ENCODE measurements around the gene ZNF33B. TPM values are rescaled to one million over a fixed set of nuclear protein-coding genes. Genes with fewer than 3 reads are reported as not detected.

Gene ZNF33B
- total RNA-seq, 2 donors from 2014 or later: 11.4 to 14.1 TPM

DNA sequence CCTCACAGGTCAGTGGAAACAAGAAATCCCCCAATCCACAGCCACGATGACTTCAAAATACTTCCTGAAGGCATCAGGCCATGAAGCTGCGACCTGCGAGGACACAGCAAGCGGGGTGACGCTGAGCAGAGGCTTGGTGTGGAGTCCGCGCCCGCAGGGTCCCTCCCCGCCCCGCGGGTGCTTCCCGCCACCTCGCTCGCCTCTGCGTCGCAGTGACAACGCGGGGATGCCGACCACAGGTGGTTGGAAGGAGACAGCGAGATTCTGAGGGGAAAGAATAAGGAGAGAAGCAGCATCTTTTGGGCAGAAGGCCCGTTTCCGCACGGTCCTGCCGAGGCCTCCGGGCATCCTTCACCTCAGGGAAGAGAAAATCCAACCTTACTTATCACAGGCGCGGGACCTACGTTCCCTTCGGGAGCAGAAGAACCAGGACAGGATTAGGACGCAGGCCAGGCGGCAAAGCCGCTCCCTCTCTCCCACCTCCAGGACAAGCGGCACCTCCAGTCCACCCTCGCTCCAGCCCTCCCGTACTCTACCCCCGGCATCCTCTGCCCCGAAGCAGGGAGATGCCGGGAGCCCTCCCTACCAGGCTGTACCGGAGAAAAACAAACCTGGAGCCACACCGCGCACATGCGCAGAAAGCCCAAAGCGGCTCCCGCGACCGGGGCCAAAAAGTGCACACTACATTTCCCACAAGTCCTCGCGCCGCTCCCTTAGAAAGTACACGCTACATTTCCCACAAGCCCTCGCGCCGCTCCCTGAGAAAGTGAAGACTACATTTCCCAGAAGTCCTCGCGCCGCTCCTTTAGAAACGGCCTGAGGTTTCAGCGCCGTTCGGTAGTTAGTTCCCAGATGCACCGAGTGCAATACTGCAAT is 85.9 kb downstream of the ZNF33B start:
- peak; percentile 89 to 94 for DNase-seq (ENCODE audit: low spot score in 2 of 2)
- Mint-ChIP-seq H3K27ac (peak overlapping the region; percentile 94 to 97), H3K36me3 (peaks cover 42 to 52% of the 10 kb centered on the region in 2 donors), H3K9me3 (peaks cover 3 to 7% of the 10 kb centered on the region in 2 donors)
- ATAC-seq: peak; percentile 92 to 96

DNA sequence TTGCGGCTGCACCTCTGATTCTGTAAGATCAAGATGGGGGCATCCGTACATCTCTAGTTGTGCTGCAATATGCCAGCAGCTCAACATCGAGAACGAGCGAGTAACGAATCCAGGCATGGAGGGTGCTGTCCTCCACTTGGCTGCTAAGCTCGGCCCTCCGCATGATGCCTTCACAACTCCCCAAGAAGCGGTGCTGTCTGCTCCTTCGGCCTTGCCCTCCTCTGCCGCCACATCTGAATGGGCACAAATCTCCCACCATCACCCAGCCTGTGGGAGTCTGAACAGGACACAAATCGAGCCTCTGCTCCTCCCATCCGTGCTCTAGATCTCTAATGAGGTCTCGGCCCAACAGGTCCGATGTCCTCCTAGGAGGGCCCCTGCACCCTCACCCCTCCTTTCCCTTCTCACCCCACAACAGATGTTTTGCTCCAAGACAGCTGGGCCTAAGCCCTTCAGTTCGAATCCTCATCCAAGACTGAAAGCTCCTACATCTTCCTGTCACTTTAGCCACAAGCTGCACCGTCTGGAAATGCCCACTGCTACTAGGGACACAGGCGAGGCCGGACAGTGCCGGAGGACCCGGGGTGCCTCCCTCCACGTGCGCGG is 86.7 kb downstream of the ZNF33B start:
- H3K9me3 Mint-ChIP-seq: peaks cover 5 to 11% of the 10 kb centered on the region in 2 donors
- ATAC-seq (no peak), DNase-seq (ENCODE audit: low spot score in 2 of 2) (no peak)
- H3K36me3 Mint-ChIP-seq: peaks cover 50 to 59% of the 10 kb centered on the region in 2 donors
- peak overlapping the region; percentile 94 to 97 for H3K27ac Mint-ChIP-seq

DNA sequence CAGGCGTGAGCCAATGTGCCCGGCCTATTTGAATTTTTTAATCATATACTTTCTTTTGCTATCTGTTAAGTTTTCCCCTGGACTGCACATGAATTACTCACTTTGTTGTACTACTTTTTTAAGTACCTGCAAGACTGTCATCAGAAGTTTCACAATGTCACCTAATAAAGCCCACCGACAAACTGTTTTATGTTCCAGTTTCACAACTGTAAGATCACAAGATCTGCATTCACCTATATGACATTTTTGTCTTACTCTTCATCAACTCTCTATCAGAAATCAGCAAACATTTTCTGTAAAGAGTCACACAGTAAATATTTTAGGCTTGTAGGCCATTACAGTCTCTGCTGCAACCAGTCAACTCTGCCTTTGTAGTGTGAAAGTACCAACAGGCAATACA is 88.5 kb downstream of the ZNF33B start:
- DNase-seq (ENCODE audit: low spot score in 2 of 2): no peak
- Mint-ChIP-seq H3K36me3 (peaks cover 56 to 76% of the 10 kb centered on the region in 2 donors), H3K9me3 (peaks cover 10 to 23% of the 10 kb centered on the region in 2 donors), H3K27ac (no peak overlapping the region)
- no peak for ATAC-seq

DNA sequence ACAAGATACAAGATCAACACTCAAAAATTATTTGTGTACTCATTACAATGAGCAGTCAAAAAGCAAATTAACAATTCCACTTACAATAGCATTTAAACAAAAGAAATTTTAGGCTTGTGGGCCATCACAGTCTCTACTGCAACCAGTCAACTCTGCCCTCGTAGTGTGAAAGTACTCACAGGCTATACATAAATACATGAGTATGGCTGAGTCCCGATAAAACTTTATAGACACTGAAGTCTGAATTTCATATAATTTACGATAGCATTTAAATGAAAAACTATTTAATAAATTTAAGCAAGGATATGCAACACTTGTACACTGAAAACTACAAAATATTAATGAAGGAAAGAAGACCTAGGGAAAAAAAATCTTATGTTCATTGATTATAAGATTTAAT is 90.1 kb downstream of the ZNF33B start:
- Mint-ChIP-seq H3K9me3 (peaks cover 19 to 35% of the 10 kb centered on the region in 2 donors), H3K27ac (no peak overlapping the region), H3K36me3 (peaks cover 70 to 89% of the 10 kb centered on the region in 2 donors)
- no peak for ATAC-seq
- no peak for DNase-seq (ENCODE audit: low spot score in 2 of 2)

DNA sequence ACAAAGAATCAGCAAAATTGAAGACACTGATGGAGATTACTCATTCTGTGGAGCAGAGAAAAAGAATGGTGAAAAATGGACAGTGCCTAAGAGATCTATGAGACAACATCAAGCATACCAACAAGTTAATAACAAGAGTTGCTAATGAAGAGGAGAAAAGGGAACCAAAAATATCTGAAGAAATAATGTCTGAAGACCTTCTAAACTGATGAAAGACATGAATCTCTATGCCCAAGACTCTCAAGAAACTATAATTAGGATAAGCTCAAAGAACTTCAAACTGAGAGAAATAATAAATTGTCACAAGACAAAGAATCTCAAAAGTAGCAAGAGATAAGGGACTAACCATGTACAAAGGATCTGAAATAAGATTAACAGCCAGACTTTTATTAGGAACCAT is 93.4 kb downstream of the ZNF33B start:
- peaks cover 30 to 51% of the 10 kb centered on the region in 2 donors for H3K9me3 Mint-ChIP-seq
- no peak overlapping the region for H3K27ac Mint-ChIP-seq
- peaks cover 73 to 92% of the 10 kb centered on the region in 2 donors for H3K36me3 Mint-ChIP-seq
- DNase-seq (ENCODE audit: low spot score in 2 of 2) (no peak), ATAC-seq (no peak)

DNA sequence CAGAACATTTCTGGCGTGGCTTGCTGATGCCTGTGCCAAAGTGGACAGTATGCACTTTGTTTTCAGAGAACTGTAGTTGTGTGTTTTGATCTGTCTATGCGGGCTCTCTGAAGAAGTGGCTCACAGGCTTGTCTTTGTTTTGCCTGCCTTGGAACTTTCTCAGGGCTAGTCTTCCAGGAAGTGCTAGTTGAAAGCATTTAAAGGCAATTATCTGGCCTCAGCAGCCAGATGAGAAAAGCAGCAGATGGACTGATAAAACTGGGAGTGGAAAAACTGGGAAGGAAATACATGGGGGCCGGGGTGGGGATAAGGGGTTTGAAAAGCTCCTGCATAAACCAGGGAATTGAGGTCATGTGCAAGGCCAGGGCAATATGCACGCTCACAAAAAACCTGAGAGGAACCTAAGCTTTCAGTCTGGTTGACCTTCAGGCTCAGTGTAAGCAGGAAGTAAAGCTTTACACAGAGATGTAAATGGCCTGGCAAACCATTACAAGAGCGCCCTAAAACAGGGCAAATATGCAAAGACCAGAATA is 94.5 kb downstream of the ZNF33B start:
- Mint-ChIP-seq H3K36me3 (peaks cover 74 to 93% of the 10 kb centered on the region in 2 donors), H3K9me3 (peaks cover 30 to 49% of the 10 kb centered on the region in 2 donors), H3K27ac (no peak overlapping the region)
- ATAC-seq (no peak), DNase-seq (ENCODE audit: low spot score in 2 of 2) (no peak)

Other genes starting within 250 kb of the ZNF33B start
- gene BMS1, start 144.2 kb upstream of the ZNF33B start, total RNA-seq: 10 to 100 TPM; 14.9 to 24.5 TPM

Measured in activated naive CD4-positive, alpha-beta T cell treated with anti-CD3 and anti-CD28 coated beads, Interleukin-2, amount 50 U/mL, for 72 hours (primary cell).